Stomach smooth muscle (tissue), 2 donors: Measurements from ENCODE around the gene COL23A1.

ENCODE experiments used
- H3K27ac ChIP-seq: one replicate; pipeline ENCODE4 v1.7.0; 2013; ENCODE audit warnings: mild to moderate bottlenecking, low read length, inconsistent platforms
- H3K27me3 ChIP-seq, 2 donors: one replicate each; pipeline ENCODE4 v1.7.0; 2013; ENCODE audit warnings: low read length in 2 of 2; ENCODE audit not compliant: insufficient read depth in 2 of 2, control insufficient read depth in 1 of 2
- H3K36me3 ChIP-seq, 2 donors: one replicate each; pipeline ENCODE4 v1.7.0; 2013; ENCODE audit warnings: low read length in 2 of 2; ENCODE audit not compliant: control insufficient read depth in 2 of 2, insufficient read depth in 2 of 2
- H3K4me1 ChIP-seq: one replicate; pipeline ENCODE4 v1.7.0; 2013; ENCODE audit warnings: low read length; ENCODE audit not compliant: control insufficient read depth, insufficient read depth
- H3K4me3 ChIP-seq, 2 donors: one replicate each; pipeline ENCODE4 v1.7.0; 2013; ENCODE audit warnings: low read length in 2 of 2
- H3K9ac ChIP-seq, 2 donors: one replicate each; pipeline ENCODE4 v1.7.0; 2013; ENCODE audit warnings: low read length in 2 of 2, mild to moderate bottlenecking in 1 of 2
- H3K9me3 ChIP-seq, 2 donors: one replicate each; pipeline ENCODE4 v1.7.0; 2013; ENCODE audit warnings: low read length in 2 of 2; ENCODE audit not compliant: control insufficient read depth in 2 of 2
- donor health status: healthy.
- donor health status: Pancreatic carcinoma.

The COL23A1 gene

GRCh38 chr5:178545176-178545575 is 45.0 kb downstream of the COL23A1 start:
- Histone ChIP-seq H3K4me3 (no peak overlapping the region), H3K4me1 (peaks cover 16% of the 10 kb centered on the region), H3K9me3 (no peaks in the 10 kb centered on the region), H3K9ac (no peak overlapping the region), H3K27me3 (no peaks in the 10 kb centered on the region), H3K27ac (no peak overlapping the region), H3K36me3 (no peaks in the 10 kb centered on the region)

- no peak overlapping the region for H3K9ac ChIP-seq
- H3K9me3 ChIP-seq = no peaks in the 10 kb centered on the region
- no peaks in the 10 kb centered on the region for H3K27me3 ChIP-seq
- no peak overlapping the region for H3K4me3 ChIP-seq
- no peak overlapping the region for H3K27ac ChIP-seq
- no peaks in the 10 kb centered on the region for H3K36me3 ChIP-seq
- H3K4me1 ChIP-seq = peaks cover 16% of the 10 kb centered on the region
These were observed 45.9 kb downstream of the COL23A1 start for GRCh38 chr5:178544166-178544834.

- H3K36me3 ChIP-seq = no peaks in the 10 kb centered on the region
- H3K27me3 ChIP-seq = no peaks in the 10 kb centered on the region
- H3K27ac ChIP-seq = peak overlapping the region; percentile 58
- H3K9me3 ChIP-seq = no peaks in the 10 kb centered on the region
- H3K4me1 ChIP-seq = peaks cover 18% of the 10 kb centered on the region
- H3K4me3 ChIP-seq = peak overlapping the region in 1 of 2 donors; percentile 15
- peak overlapping the region; percentile 29 to 52 for H3K9ac ChIP-seq
These were observed 47.7 kb downstream of the COL23A1 start for GRCh38 chr5:178542455-178542854.

GRCh38 chr5:178540526-178540925 is 49.7 kb downstream of the COL23A1 start:
- Histone ChIP-seq H3K36me3 (no peaks in the 10 kb centered on the region), H3K9me3 (no peaks in the 10 kb centered on the region), H3K4me3 (no peak overlapping the region), H3K9ac (no peak overlapping the region), H3K27me3 (no peaks in the 10 kb centered on the region), H3K27ac (no peak overlapping the region), H3K4me1 (peaks cover 18% of the 10 kb centered on the region)

GRCh38 chr5:178538741-178539229 is 51.4 kb downstream of the COL23A1 start:
- Histone ChIP-seq H3K27ac (peak overlapping the region; percentile 31), H3K36me3 (no peaks in the 10 kb centered on the region), H3K4me1 (peaks cover 18% of the 10 kb centered on the region), H3K4me3 (no peak overlapping the region), H3K9ac (no peak overlapping the region), H3K27me3 (no peaks in the 10 kb centered on the region), H3K9me3 (no peaks in the 10 kb centered on the region)

GRCh38 chr5:178537467-178538371 is 52.5 kb downstream of the COL23A1 start:
- no peaks in the 10 kb centered on the region for H3K27me3 ChIP-seq
- H3K4me3 ChIP-seq = no peak overlapping the region
- peak overlapping the region; percentile 46 for H3K27ac ChIP-seq
- no peaks in the 10 kb centered on the region for H3K9me3 ChIP-seq
- H3K9ac ChIP-seq = no peak overlapping the region
- no peaks in the 10 kb centered on the region for H3K36me3 ChIP-seq
- peaks cover 16% of the 10 kb centered on the region for H3K4me1 ChIP-seq

- Histone ChIP-seq H3K27me3 (no peaks in the 10 kb centered on the region), H3K4me3 (no peak overlapping the region), H3K36me3 (no peaks in the 10 kb centered on the region), H3K9me3 (no peaks in the 10 kb centered on the region), H3K4me1 (peaks cover 12% of the 10 kb centered on the region), H3K27ac (no peak overlapping the region), H3K9ac (no peak overlapping the region)
These were observed 53.4 kb downstream of the COL23A1 start for GRCh38 chr5:178536541-178537466.

- Histone ChIP-seq H3K4me1 (peaks cover 10% of the 10 kb centered on the region), H3K4me3 (no peak overlapping the region), H3K27ac (peak overlapping the region; percentile 37), H3K27me3 (no peaks in the 10 kb centered on the region), H3K9ac (no peak overlapping the region), H3K9me3 (no peaks in the 10 kb centered on the region), H3K36me3 (no peaks in the 10 kb centered on the region)
These were observed 54.7 kb downstream of the COL23A1 start for GRCh38 chr5:178535299-178536175.

GRCh38 chr5:178533136-178533535 is 57.1 kb downstream of the COL23A1 start:
- Histone ChIP-seq H3K36me3 (no peaks in the 10 kb centered on the region), H3K9ac (no peak overlapping the region), H3K4me3 (no peak overlapping the region), H3K27ac (no peak overlapping the region), H3K9me3 (no peaks in the 10 kb centered on the region), H3K4me1 (peaks cover 6% of the 10 kb centered on the region), H3K27me3 (no peaks in the 10 kb centered on the region)
